GM12878 (cell line): ENCODE data around the gene TFDP1. TPM values are rescaled to one million over a fixed set of nuclear protein-coding genes. Genes with fewer than 3 reads are reported as not detected.

Experiments
- ATAC-seq: fragments of 200-7000 bp; cut with Tn5 transposase; 3 replicates; pipeline ENCODE4 v1.9.1; 2020; ENCODE audit warnings: mild to moderate bottlenecking, moderate library complexity
- BruUV-seq: library from RNA; stranded (reverse); fragments of 400-500 nt; replicated peaks from 2 replicates; lab custom pipeline; 2021; lab: Mats Ljungman, UMichigan
- CTCF ChIA-PET: fragments of 300-600 bp; sonication (Branson Sonifier 250); formaldehyde crosslinking; extraction: SDS; loops from one replicate; lab custom pipeline; 2021; ENCODE audit warnings: inconsistent platforms; lab: Yijun Ruan, JAX
- POLR2A ChIA-PET: fragments of 350-600 bp; formaldehyde crosslinking; extraction: SDS; loops from one replicate; lab custom pipeline; 2021; ENCODE audit warnings: inconsistent platforms; lab: Charles Lee
- RAD21 ChIA-PET: fragments of 300-600 bp; sonication (Branson Sonifier 250); formaldehyde crosslinking; loops from one replicate; lab custom pipeline; 2023; ENCODE audit warnings: antibody characterized with exemption; ENCODE audit not compliant: unreplicated experiment; lab: Charles Lee
- SMC1A ChIA-PET: fragments of 300-600 bp; sonication (Branson Sonifier 250); formaldehyde crosslinking; loops from one replicate; lab custom pipeline; 2023; ENCODE audit not compliant: unreplicated experiment, uncharacterized antibody; lab: Charles Lee
- DNase-seq: peaks from one replicate; pipeline ENCODE4 v3.0.0-alpha.2; 2011; ENCODE audit warnings: low read depth, low spot score
- FAIRE-seq: peaks from 3 replicates; lab custom pipeline; 2011; peaks lifted over from hg19 to GRCh38; lab: Jason Lieb, UNC
- H2AFZ ChIP-seq: 2 replicates; pipeline ENCODE4 v1.6.0; 2011; ENCODE audit warnings: low read depth, low read length, control low read depth; ENCODE audit not compliant: control insufficient read depth
- H3K27ac ChIP-seq: 2 replicates; pipeline ENCODE4 v1.5.1; 2011; ENCODE audit warnings: control low read depth; ENCODE audit not compliant: control insufficient read depth, insufficient read depth
- H3K27me3 ChIP-seq, 2 experiments: replicated peaks in 1 of 2; 2 replicates each; pipeline versions ENCODE4 v1.6.0 to v1.6.1; 2011; ENCODE audit warnings: low read length in 1 of 2; ENCODE audit not compliant: control insufficient read depth in 2 of 2, insufficient read depth in 2 of 2
- H3K36me3 ChIP-seq, 2 experiments: 2 replicates each; pipeline ENCODE4 v1.5.1; 2011; ENCODE audit warnings: low read length in 1 of 2; ENCODE audit not compliant: control insufficient read depth in 2 of 2, insufficient read depth in 2 of 2
- H3K4me1 ChIP-seq: 2 replicates; pipeline ENCODE4 v1.6.1; 2011; ENCODE audit warnings: mild to moderate bottlenecking, low read length, moderate library complexity, mixed read lengths; ENCODE audit not compliant: control insufficient read depth, insufficient read depth
- H3K4me2 ChIP-seq: 2 replicates; pipeline ENCODE4 v1.6.0; 2011; ENCODE audit warnings: control low read depth; ENCODE audit not compliant: control insufficient read depth, insufficient read depth
- H3K4me3 ChIP-seq: fragments of 200-600 bp; sonication (generic); 2 replicates; pipeline ENCODE4 v1.5.1; 2016
- H3K79me2 ChIP-seq: 2 replicates; pipeline ENCODE4 v1.6.0; 2011; ENCODE audit warnings: low read length; ENCODE audit not compliant: control insufficient read depth, insufficient read depth
- H3K9ac ChIP-seq: 2 replicates; pipeline ENCODE4 v1.8.0; 2011; ENCODE audit warnings: low read length, control low read depth, mixed read lengths; ENCODE audit not compliant: control insufficient read depth, insufficient read depth
- H3K9me3 ChIP-seq: replicated peaks from 3 replicates; pipeline ENCODE4 v1.5.1; 2011; ENCODE audit warnings: mild to moderate bottlenecking, low read length; ENCODE audit not compliant: control insufficient read depth, insufficient read depth
- H4K20me1 ChIP-seq: 2 replicates; pipeline ENCODE4 v1.6.0; 2011; ENCODE audit not compliant: control insufficient read depth, insufficient read depth
- CBX5 ChIP-seq: sonication (generic); IDR thresholded peaks from 2 replicates; pipeline ENCODE4 v1.6.1; 2016; ENCODE audit warnings: low read depth, moderate library complexity, mild to moderate bottlenecking, inconsistent platforms
- CHD2 ChIP-seq: IDR thresholded peaks from 2 replicates; pipeline ENCODE4 v1.6.1; 2011; ENCODE audit warnings: low read depth, low read length, improper control_type of control experiment, borderline replicate concordance
- HCFC1 ChIP-seq: fragments of 150-350 bp; IDR thresholded peaks from 2 replicates; pipeline ENCODE4 v1.6.1; 2014; ENCODE audit warnings: low read length
- KLF5 ChIP-seq: fragments of 450-650 bp; IDR thresholded peaks from 2 replicates; pipeline ENCODE4 v1.6.1; 2014; ENCODE audit warnings: mild to moderate bottlenecking; ENCODE audit not compliant: partially characterized antibody
- PAX8 ChIP-seq: fragments of 450-650 bp; IDR thresholded peaks from 2 replicates; pipeline ENCODE4 v1.6.1; 2017; ENCODE audit warnings: mild to moderate bottlenecking, moderate library complexity
- RUNX3 ChIP-seq: IDR thresholded peaks from 2 replicates; pipeline ENCODE4 v1.6.1; 2012; ENCODE audit warnings: low read length, inconsistent platforms
- SMAD1 ChIP-seq: fragments of 450-650 bp; IDR thresholded peaks from 2 replicates; pipeline ENCODE4 v1.6.1; 2018; ENCODE audit warnings: mild to moderate bottlenecking, low read depth; ENCODE audit not compliant: partially characterized antibody
- SMAD5 ChIP-seq: IDR thresholded peaks from 2 replicates; pipeline ENCODE4 v1.6.1; 2016; ENCODE audit warnings: antibody characterized with exemption, low read depth
- ZSCAN29 ChIP-seq: fragments of 450-650 bp; IDR thresholded peaks from 2 replicates; pipeline ENCODE4 v1.6.1; 2017; ENCODE audit warnings: mild to moderate bottlenecking, moderate library complexity
- ZZZ3 ChIP-seq: IDR thresholded peaks from 2 replicates; pipeline ENCODE4 v1.6.1; 2011; ENCODE audit warnings: low read depth; ENCODE audit not compliant: control insufficient read depth, insufficient read length
- WGBS: methylation state at CpG from one replicate; pipeline ENCODE4 v1.1.6; 2016; ENCODE audit warnings: low lambda C conversion rate; ENCODE audit not compliant: insufficient replicate concordance, insufficient coverage; ENCODE audit errors: missing lambda C conversion rate; 5-methylcytosine and 5-hydroxymethylcytosine counted together
- in situ Hi-C: fragments of 300-500 bp; cut with MboI; formaldehyde crosslinking; loops from 9 replicates; pipeline ENCODE4 v1.14.3; 2018; ENCODE audit warnings: mixed read lengths
- intact Hi-C: fragments of 100-400 bp; cut with micrococcal nuclease; formaldehyde crosslinking; loops from one replicate; pipeline ENCODE4 v1.14.2; 2022; ENCODE audit not compliant: unreplicated experiment
- polyA plus RNA-seq, 11 experiments: library from polyadenylated mRNA; depleted of rRNA in 4 of 11; unstranded in 6 of 11; stranded (reverse) in 5 of 11; fragments of >200 nt; fragmentation: Nextera tagmentation in 4 of 11; fragmentation: Illumina TruSeq in 1 of 11; extraction: Ambion mirVana in 4 of 11; extraction: Trizol in 1 of 11; gene quantifications; 1 replicate in 1 of 11; 2 replicates in 10 of 11; pipeline versions ENCODE4 v1.2.1 to v1.2.3, GENCODE V29; 2011 to 2016; ENCODE audit warnings: inconsistent platforms in 2 of 11, missing spikeins in 2 of 11, low read depth in 1 of 11
- total RNA-seq, 4 experiments: library from RNA; depleted of rRNA in 3 of 4; stranded (reverse); fragments of >200 nt in 3 of 4; fragmentation: Illumina TruSeq in 1 of 4; extraction: Trizol in 1 of 4; gene quantifications; 2 replicates each; pipeline versions ENCODE4 v1.2.1 to v1.2.3, GENCODE V29; 2013 to 2021
- TF ChIP-seq, protein P1 (sequence below): IDR thresholded peaks from 2 replicates; pipeline ENCODE4 v1.6.1; 2012; ENCODE audit warnings: mild to moderate bottlenecking, low read depth, low read length
- TF ChIP-seq, protein P2 (sequence below): IDR thresholded peaks from 2 replicates; pipeline ENCODE4 v1.6.1; 2012; ENCODE audit warnings: improper control_type of control experiment, low read depth, low read length; ENCODE audit not compliant: insufficient replicate concordance
- TF ChIP-seq, protein P3 (sequence below): fragments of 450-650 bp; IDR thresholded peaks from 2 replicates; pipeline ENCODE4 v1.6.1; 2017; ENCODE audit warnings: mild to moderate bottlenecking, low read depth, inconsistent platforms; ENCODE audit not compliant: poor library complexity, severe bottlenecking

Gene TFDP1
- total and polyA plus RNA-seq, 10 of the 15 experiments (the other 5 are each of a cell fraction or from before 2014, with no cell fraction given), result 37.7 to 254 (median 119) TPM

DNA sequence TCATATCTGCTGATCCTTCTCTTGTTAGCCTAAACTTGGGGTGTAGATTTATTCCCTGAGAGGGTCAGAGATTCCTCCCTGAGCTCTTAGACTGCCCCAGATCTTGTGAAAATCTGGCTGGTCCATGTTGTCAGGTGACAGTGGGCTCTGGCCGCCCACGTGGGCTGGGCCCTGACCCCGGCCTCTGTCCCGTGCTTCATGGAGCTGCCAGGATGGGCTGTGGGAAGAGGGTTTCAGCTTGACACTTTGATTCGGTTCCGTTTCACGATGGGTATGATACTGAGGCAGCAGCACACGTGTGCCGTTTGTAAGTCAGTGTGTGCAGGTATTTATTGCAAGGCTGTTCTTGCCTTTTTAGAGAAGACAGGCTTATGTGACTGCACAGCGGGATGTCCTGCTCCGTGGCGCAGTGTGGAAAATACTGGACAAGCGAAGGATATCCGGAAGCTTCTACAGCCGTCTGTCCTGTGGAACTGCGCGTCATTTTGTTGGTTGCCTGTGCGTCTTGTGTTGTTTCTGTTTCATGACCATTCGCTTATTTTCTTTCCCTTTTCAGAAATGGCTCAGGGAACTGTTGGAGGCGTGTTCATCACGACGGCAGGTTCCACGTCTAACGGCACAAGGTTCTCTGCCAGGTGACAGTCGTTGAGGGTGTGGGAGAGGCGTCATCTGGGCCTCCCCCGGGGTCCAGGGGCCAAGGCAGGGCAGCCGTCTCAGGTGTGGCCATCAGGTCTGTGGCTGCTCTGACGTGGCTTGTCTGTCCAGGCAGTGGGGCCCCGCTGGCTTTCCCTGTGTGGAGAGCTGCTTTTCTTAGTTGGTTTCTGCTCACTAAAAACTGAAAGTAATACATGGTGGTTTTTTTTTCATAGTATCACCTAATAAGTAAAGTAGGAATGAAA lies 53.0 kb downstream of the TFDP1 start:
- no peak for FAIRE-seq
- intact Hi-C loops, result no loop called here
- SMC1A ChIA-PET, result no interaction called here
- Histone ChIP-seq H2AFZ (no peak overlapping the region), H3K4me2 (no peak overlapping the region), H3K27ac (no peak overlapping the region), H3K79me2 (no peaks in the 10 kb centered on the region), H3K4me1 (no peaks in the 10 kb centered on the region), H3K36me3 (peaks cover 39 to 46% of the 10 kb centered on the region in 2 experiments), H3K27me3 (no peaks in the 10 kb centered on the region), H3K9ac (no peak overlapping the region), H4K20me1 (no peaks in the 10 kb centered on the region), H3K9me3 (no peaks in the 10 kb centered on the region), H3K4me3 (no peak overlapping the region)
- no TSS peak for BruUV-seq
- POLR2A ChIA-PET, result no interaction called here
- 96% methylated on average over 30 of the region's 30 CpGs for WGBS
- RAD21 ChIA-PET, result no interaction called here
- no peak for ATAC-seq
- CTCF ChIA-PET, result no interaction called here
- no peak for DNase-seq
- in situ Hi-C loops, result no loop called here
- TF ChIP-seq, protein P1, sequence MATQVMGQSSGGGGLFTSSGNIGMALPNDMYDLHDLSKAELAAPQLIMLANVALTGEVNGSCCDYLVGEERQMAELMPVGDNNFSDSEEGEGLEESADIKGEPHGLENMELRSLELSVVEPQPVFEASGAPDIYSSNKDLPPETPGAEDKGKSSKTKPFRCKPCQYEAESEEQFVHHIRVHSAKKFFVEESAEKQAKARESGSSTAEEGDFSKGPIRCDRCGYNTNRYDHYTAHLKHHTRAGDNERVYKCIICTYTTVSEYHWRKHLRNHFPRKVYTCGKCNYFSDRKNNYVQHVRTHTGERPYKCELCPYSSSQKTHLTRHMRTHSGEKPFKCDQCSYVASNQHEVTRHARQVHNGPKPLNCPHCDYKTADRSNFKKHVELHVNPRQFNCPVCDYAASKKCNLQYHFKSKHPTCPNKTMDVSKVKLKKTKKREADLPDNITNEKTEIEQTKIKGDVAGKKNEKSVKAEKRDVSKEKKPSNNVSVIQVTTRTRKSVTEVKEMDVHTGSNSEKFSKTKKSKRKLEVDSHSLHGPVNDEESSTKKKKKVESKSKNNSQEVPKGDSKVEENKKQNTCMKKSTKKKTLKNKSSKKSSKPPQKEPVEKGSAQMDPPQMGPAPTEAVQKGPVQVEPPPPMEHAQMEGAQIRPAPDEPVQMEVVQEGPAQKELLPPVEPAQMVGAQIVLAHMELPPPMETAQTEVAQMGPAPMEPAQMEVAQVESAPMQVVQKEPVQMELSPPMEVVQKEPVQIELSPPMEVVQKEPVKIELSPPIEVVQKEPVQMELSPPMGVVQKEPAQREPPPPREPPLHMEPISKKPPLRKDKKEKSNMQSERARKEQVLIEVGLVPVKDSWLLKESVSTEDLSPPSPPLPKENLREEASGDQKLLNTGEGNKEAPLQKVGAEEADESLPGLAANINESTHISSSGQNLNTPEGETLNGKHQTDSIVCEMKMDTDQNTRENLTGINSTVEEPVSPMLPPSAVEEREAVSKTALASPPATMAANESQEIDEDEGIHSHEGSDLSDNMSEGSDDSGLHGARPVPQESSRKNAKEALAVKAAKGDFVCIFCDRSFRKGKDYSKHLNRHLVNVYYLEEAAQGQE, result no peak
- TF ChIP-seq ZSCAN29, result no peak
- TF ChIP-seq, protein P2, sequence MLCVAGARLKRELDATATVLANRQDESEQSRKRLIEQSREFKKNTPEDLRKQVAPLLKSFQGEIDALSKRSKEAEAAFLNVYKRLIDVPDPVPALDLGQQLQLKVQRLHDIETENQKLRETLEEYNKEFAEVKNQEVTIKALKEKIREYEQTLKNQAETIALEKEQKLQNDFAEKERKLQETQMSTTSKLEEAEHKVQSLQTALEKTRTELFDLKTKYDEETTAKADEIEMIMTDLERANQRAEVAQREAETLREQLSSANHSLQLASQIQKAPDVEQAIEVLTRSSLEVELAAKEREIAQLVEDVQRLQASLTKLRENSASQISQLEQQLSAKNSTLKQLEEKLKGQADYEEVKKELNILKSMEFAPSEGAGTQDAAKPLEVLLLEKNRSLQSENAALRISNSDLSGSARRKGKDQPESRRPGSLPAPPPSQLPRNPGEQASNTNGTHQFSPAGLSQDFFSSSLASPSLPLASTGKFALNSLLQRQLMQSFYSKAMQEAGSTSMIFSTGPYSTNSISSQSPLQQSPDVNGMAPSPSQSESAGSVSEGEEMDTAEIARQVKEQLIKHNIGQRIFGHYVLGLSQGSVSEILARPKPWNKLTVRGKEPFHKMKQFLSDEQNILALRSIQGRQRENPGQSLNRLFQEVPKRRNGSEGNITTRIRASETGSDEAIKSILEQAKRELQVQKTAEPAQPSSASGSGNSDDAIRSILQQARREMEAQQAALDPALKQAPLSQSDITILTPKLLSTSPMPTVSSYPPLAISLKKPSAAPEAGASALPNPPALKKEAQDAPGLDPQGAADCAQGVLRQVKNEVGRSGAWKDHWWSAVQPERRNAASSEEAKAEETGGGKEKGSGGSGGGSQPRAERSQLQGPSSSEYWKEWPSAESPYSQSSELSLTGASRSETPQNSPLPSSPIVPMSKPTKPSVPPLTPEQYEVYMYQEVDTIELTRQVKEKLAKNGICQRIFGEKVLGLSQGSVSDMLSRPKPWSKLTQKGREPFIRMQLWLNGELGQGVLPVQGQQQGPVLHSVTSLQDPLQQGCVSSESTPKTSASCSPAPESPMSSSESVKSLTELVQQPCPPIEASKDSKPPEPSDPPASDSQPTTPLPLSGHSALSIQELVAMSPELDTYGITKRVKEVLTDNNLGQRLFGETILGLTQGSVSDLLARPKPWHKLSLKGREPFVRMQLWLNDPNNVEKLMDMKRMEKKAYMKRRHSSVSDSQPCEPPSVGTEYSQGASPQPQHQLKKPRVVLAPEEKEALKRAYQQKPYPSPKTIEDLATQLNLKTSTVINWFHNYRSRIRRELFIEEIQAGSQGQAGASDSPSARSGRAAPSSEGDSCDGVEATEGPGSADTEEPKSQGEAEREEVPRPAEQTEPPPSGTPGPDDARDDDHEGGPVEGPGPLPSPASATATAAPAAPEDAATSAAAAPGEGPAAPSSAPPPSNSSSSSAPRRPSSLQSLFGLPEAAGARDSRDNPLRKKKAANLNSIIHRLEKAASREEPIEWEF, result no peak
- no peak for TF ChIP-seq KLF5
- no peak for TF ChIP-seq PAX8
- no peak for TF ChIP-seq HCFC1
- TF ChIP-seq SMAD5, result no peak
- TF ChIP-seq CBX5, result no peak
- no peak for TF ChIP-seq SMAD1
- TF ChIP-seq, protein P3, sequence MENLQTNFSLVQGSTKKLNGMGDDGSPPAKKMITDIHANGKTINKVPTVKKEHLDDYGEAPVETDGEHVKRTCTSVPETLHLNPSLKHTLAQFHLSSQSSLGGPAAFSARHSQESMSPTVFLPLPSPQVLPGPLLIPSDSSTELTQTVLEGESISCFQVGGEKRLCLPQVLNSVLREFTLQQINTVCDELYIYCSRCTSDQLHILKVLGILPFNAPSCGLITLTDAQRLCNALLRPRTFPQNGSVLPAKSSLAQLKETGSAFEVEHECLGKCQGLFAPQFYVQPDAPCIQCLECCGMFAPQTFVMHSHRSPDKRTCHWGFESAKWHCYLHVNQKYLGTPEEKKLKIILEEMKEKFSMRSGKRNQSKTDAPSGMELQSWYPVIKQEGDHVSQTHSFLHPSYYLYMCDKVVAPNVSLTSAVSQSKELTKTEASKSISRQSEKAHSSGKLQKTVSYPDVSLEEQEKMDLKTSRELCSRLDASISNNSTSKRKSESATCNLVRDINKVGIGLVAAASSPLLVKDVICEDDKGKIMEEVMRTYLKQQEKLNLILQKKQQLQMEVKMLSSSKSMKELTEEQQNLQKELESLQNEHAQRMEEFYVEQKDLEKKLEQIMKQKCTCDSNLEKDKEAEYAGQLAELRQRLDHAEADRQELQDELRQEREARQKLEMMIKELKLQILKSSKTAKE, result no peak
- no peak for TF ChIP-seq RUNX3
- no peak for TF ChIP-seq CHD2
- no peak for TF ChIP-seq ZZZ3
